Right lung (tissue), 5 donors: ENCODE data around the gene DTNA. TPM values are rescaled to one million over a fixed set of nuclear protein-coding genes. Genes with fewer than 3 reads are reported as not detected.
"Not testable (repeated sequence)": the region's sequence is repeated elsewhere in the genome, so short reads cannot be mapped to it uniquely, and the experiment has no call there.

Source experiments
- DNase-seq, 2 donors: peaks; one replicate each; pipeline ENCODE4 v3.0.0-alpha.2; 2013
- polyA plus RNA-seq, 5 donors: library from polyadenylated mRNA; unstranded; fragments of 120-200 nt; gene quantifications; one replicate each; pipeline versions ENCODE4 v1.2.1 to v1.2.3, GENCODE V29; 2013; ENCODE audit warnings: inconsistent platforms in 1 of 5, low replicate concordance in 1 of 5; ENCODE audit not compliant: insufficient read length in 5 of 5, insufficient read depth in 1 of 5

DTNA gene
- polyA plus RNA-seq, 5 donors: 6.6 to 12.4 (median 9.2) TPM

DNA sequence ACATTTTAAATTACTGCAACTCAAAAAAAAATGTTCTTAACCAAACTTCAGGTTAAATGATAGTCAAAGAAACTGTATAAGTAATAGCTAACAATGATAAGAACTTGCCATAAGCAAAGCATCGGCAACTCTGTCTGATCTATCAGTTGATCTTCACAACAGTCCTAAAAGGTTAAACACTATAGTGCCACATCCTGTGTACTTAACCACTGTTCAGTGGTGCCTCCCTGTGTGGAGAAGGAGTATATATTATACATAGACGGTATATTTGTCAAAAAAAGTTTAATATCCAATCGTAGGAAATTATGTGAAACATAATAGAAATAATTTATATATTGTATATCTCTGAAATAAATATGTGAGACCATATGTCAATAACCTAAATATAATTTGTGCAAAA lies 13.0 kb downstream of the DTNA start:
- DNase-seq: no peak

DNA sequence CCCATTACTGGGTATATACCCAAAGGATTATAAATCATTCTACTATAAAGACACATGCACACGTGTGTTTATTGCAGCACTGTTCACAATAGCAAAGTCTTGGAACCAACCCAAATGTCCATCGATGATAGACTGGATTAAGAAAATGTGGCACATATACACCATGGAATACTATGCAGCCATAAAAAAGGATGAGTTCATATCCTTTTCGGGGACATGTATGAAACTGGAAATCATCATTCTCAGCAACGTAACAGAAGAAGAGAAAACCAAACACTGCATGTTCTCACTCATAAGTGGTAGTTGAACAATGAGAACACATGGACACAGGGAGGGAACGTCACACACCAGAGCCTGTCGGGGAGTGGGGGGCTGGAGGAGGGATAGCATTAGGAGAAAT lies 15.6 kb downstream of the DTNA start:
- not testable (repeated sequence) for DNase-seq

DNA sequence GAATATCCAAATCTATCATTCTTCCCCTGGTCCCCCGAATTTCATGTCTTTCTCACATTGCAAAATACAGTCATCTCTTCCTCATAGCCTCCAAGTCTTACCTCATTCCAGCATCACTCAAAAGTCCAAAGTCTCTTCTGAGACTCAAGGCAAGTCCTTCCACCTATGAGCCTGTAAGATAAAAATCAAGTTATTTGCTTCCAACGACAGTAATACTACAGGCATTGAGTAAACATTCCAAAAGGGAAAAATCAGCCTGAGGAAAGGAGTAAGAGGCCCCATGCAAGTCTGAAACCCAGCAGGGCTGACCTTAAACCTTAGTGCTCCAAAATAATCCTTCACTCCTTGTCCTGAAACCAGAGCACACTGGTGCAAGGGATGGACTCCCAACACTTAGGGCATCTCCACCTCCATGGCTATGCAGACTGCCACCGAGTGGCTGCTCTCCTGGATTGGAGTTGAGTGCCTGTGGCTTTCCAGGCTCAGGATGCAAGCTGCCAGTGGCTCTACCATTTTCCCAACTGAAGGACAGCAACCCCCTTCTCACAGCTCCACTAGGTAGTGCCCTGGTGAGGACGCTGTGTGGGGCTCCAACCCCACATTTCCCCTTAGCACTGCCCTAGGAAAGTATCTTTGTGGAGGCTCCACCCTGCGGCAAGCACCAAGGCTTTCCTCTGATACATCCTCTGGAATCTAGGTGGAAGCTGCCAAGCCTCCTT lies 16.3 kb downstream of the DTNA start:
- DNase-seq: no peak

DNA sequence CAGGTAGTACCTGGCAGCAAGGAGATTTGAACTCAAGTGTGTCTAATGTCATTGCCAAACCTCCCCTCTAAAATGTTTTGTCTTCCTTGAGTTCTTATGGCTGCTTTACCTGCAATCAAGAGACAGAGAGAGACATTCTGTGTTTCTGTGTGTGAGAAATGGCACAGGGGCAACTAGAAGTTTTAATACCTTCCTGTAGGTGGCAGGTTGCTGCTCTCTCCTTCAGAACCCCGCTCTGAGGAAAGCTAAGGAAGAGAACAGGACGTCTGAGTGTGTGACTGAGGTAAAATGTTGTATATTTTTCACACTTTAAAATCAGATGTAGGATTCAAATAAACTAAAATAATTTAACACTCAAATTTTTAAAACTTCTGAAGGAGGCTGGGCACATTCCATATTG lies 19.2 kb downstream of the DTNA start:
- no peak for DNase-seq

- no peak for DNase-seq
Observed at GRCh38 chr18:34729740-34730355, 19.8 kb downstream of the DTNA start.

DNA sequence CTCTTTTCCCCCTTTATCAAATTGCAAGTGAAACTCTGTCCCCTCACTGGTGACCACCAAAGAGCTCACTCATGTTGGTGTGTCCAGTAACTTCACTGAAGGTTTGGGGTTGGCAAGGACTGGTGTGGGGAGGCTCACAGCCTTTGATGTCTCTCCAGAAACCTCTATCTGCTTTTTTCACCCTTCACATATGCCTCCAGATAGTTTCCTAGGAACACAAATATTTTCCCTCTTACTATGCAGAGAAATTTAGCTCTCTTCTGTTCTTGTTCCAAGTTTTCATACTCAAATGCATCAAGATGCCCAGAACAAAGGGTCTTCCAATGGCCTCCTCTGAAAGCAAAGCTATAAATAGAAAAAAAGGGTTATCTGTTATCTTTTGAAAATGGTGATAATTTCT lies 20.7 kb downstream of the DTNA start:
- DNase-seq: peak in 1 of 2 donors; percentile 15

- DNase-seq: no peak
Observed at GRCh38 chr18:34734056-34734455, 24.0 kb downstream of the DTNA start.

GRCh38 chr18:34734526-34734925 lies 24.4 kb downstream of the DTNA start:
- DNase-seq: not testable (repeated sequence)

- DNase-seq: no peak
Observed at GRCh38 chr18:34738175-34738894, 28.2 kb downstream of the DTNA start.

DNA sequence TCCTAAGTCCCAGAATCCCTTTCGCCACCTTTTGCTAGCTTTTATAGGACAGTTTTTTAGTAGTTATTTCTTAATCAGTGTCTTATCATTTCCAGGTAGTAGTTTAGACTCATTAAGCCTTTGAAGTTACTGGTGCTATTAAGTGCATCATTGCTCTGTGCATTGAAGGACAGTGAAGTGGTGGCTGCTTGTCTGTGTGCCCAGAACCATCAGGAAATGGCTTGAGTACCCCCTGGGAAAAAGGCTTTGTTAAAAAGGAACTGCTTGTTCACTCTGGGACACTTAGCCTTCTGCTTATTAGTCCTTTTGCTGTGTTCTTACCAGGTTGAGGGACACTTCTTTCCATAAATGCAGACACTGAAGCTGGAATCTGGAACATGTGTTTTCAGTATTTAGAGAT lies 30.0 kb downstream of the DTNA start:
- DNase-seq: no peak

- no peak for DNase-seq
Observed at GRCh38 chr18:34740724-34741123, 30.6 kb downstream of the DTNA start.

- DNase-seq: no peak
Observed at GRCh38 chr18:34741401-34741800, 31.3 kb downstream of the DTNA start.

GRCh38 chr18:34742891-34743341 lies 32.8 kb downstream of the DTNA start:
- DNase-seq: no peak

DNA sequence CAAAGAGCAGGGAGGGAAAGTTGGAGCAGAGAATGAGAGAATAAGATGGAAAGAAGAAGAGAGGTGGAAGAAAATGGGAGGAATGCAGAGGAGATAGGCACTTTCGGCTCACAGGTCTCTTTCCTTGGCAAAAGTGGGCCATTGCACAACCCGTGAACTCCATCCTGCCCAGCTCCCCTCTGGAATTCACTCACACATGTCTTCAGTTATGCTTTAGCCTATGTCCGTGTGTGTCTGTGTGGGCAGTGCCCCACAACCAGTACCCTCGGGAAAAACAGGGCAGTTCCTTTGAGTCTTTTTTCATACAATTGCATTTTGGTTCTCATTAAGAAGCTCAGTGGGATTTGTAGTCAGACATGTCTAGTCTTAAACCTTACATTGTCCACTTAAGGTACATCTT lies 34.5 kb downstream of the DTNA start:
- no peak for DNase-seq

DNA sequence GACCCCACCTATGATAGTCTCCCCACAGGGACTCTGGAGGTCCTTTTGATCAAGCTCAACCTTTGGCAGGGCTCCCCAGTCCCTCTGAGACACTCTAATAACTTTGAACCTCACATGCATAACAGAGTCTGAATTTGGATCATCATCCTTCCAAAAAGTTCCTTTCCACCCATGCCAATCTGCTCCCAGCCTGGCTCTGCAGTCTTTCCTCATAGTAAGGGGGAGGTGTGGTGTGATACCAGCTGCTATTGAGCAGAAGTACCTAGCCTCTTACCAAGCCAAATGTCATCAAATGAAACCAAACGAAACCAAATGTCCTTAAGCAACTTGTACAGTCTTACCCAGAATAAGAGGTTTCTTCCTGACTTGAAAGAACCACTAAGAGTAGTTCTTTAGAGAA lies 36.5 kb downstream of the DTNA start:
- no peak for DNase-seq

DNA sequence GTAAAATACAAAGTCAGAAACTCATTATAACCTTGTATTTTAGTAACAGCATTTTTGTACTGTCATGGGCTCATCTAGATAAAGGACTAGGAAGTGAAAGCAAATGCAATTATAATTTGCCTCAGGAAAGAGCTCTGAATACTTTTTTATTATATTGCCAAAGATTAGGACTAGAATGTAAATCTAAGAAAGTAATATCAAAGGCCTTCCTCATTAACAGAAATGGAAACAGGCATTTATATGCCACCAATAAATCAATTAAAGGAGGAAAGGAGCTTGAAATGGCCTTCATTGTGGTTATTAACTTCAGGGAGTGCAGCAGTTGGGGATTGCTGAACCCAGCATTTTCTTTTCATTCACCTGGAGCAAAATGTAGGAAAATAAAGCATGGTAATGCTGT lies 39.6 kb downstream of the DTNA start:
- DNase-seq: no peak

DNA sequence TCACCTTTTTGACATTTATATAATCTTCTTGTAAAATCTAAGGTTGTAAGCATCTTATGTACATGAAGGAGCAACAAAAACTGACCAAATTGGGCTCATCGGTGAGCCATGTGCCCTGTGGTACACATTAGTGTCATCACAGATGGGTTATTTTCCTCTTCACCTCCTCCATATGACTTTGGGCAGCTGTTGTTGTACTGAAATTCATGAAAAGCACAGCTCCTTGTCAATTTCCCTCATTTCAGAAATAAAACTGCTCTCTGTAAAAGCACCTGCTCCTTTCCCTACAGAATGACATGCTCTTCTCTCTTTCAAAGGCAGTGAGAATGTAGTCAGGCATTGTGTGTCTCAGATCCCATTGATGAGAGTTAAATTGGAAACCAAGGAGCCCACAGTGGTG lies 42.0 kb downstream of the DTNA start:
- DNase-seq: no peak

- DNase-seq: no peak
Observed at GRCh38 chr18:34754300-34754699, 44.2 kb downstream of the DTNA start.

DNA sequence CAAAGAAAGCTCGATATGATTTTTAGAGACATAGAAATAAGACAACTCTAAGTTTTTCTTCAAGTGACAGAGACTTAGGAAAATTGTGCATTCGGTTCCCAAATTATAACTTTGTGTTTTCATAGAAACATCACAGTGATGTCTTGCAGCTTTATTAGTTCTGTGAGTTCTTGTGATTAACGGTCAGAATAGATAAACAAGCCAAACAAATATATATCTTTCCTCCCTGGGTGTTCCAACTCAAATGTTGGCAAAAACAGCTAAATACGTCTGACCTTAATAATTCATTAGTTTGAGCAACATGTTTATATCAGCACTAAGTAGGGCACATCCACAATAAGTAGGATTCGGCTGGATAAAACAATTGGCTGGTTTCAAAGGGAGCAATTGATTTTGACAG lies 47.6 kb downstream of the DTNA start:
- DNase-seq: no peak

DNA sequence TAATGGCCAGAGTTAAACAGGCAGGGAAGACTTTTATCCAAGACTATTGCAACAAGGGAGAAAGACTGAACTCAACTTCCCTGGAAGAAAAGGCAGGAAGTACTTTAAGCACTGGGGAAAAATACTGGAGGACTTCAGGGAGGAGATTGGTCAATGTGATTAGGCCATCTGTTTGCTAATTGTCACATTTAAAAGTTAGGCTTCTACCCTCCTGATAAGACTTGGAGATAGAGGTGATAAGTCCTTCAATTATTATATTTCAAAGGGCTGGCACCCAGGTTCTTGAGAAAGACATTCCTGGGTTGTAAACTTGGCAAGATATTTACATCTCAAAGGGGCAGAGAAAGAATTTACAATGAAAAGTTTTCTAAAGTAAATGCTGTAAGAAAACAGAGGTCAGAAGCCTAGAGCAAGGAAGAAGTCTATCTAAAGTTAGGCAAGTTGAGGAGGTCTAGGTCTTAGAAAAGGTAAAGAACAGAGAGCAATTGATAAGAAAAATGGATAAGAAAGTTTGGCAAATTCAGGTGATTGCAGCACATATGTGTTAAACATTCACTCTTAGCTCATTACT lies 48.4 kb downstream of the DTNA start:
- no peak for DNase-seq

- DNase-seq: no peak
Observed at GRCh38 chr18:34760444-34760843, 50.3 kb downstream of the DTNA start.

- DNase-seq: no peak
Observed at GRCh38 chr18:34764451-34764850, 54.4 kb downstream of the DTNA start.

GRCh38 chr18:34767601-34768027 lies 57.5 kb downstream of the DTNA start:
- DNase-seq: peak in 1 of 2 donors; percentile 51
